H1 (cell line): Measurements from ENCODE around the gene SLC16A9. TPM values are rescaled to one million over a fixed set of nuclear protein-coding genes. Genes with fewer than 3 reads are reported as not detected.

Experiments used
- CTCF ChIA-PET: fragments of 300-600 bp; sonication (Branson Sonifier 250); formaldehyde crosslinking; loops from one replicate; lab custom pipeline; 2021; ENCODE audit not compliant: partially characterized antibody; lab: Charles Lee
- POLR2A ChIA-PET: fragments of 300-600 bp; sonication (Branson Sonifier 250); formaldehyde crosslinking; loops from one replicate; lab custom pipeline; 2021; ENCODE audit warnings: inconsistent platforms; ENCODE audit not compliant: partially characterized antibody; lab: Charles Lee
- DNase-seq, 2 experiments: peaks; one replicate each; pipeline versions ENCODE4 v3.0.0 to v3.0.0-alpha.2; 2010 to 2022; ENCODE audit warnings: low spot score in 2 of 2, low read depth in 1 of 2, mixed read lengths in 1 of 2
- FAIRE-seq: peaks from 2 replicates; lab custom pipeline; 2011; peaks lifted over from hg19 to GRCh38; lab: Jason Lieb, UNC
- H2AFZ ChIP-seq: 2 replicates; pipeline ENCODE4 v1.8.1; 2012; ENCODE audit warnings: low read length, inconsistent platforms
- H2AK5ac ChIP-seq: 2 replicates; pipeline ENCODE4 v1.6.1; 2013; ENCODE audit warnings: low read depth, low read length
- H2BK120ac ChIP-seq: replicated peaks from 2 replicates; pipeline ENCODE3; 2013; ENCODE audit warnings: low read depth, low read length, inconsistent platforms
- H2BK12ac ChIP-seq: 2 replicates; pipeline ENCODE4 v1.6.1; 2013; ENCODE audit warnings: low read depth, low read length
- H2BK15ac ChIP-seq: 2 replicates; pipeline ENCODE4 v1.6.1; 2013; ENCODE audit warnings: low read length
- H2BK20ac ChIP-seq: 2 replicates; pipeline ENCODE4 v1.6.1; 2013; ENCODE audit warnings: low read length
- H2BK5ac ChIP-seq: 2 replicates; pipeline ENCODE4 v1.6.1; 2013; ENCODE audit warnings: low read depth, low read length
- H3K14ac ChIP-seq: 2 replicates; pipeline ENCODE4 v1.6.1; 2013; ENCODE audit warnings: inconsistent platforms; ENCODE audit not compliant: insufficient read length
- H3K18ac ChIP-seq: 2 replicates; pipeline ENCODE4 v1.6.1; 2013; ENCODE audit warnings: low read length; ENCODE audit errors: extremely low read depth
- H3K23ac ChIP-seq: 2 replicates; pipeline ENCODE4 v1.6.1; 2013; ENCODE audit warnings: inconsistent platforms; ENCODE audit not compliant: insufficient read length
- H3K23me2 ChIP-seq: 2 replicates; pipeline ENCODE4 v1.6.1; 2013; ENCODE audit warnings: low read depth, low read length
- H3K27ac ChIP-seq: 2 replicates; pipeline ENCODE4 v1.6.1; 2011; ENCODE audit warnings: low read depth, low read length, inconsistent platforms
- H3K27me3 ChIP-seq, 4 experiments: replicated peaks in 1 of 4; 1 replicate in 1 of 4; 2 replicates in 3 of 4; pipeline versions ENCODE4 v1.6.1 to v1.8.1; 2011 to 2013; ENCODE audit warnings: low read length in 3 of 4, mild to moderate bottlenecking in 3 of 4, inconsistent platforms in 2 of 4, mixed read lengths in 2 of 4, moderate library complexity in 1 of 4; ENCODE audit not compliant: control insufficient read depth in 3 of 4, insufficient read depth in 3 of 4; ENCODE audit errors: extremely low read depth in 1 of 4
- H3K36me3 ChIP-seq, 4 experiments: 2 replicates each; pipeline versions ENCODE4 v1.6.1 to v1.8.1; 2011 to 2013; ENCODE audit warnings: mild to moderate bottlenecking in 4 of 4, low read length in 3 of 4, moderate library complexity in 2 of 4, control low read depth in 1 of 4, inconsistent platforms in 1 of 4; ENCODE audit not compliant: insufficient read depth in 4 of 4, control insufficient read depth in 2 of 4
- H3K4ac ChIP-seq: replicated peaks from 2 replicates; pipeline ENCODE3; 2013; ENCODE audit warnings: low read length, low read depth, mixed read lengths, inconsistent platforms; ENCODE audit not compliant: insufficient read length
- H3K4me1 ChIP-seq, 4 experiments: replicated peaks in 1 of 4; 1 replicate in 1 of 4; 2 replicates in 3 of 4; pipeline versions ENCODE4 v1.6.1 to v1.8.1; 2011 to 2013; ENCODE audit warnings: low read length in 3 of 4, inconsistent platforms in 2 of 4, mixed read lengths in 1 of 4; ENCODE audit not compliant: insufficient read depth in 4 of 4, control insufficient read depth in 3 of 4
- H3K4me2 ChIP-seq, 2 experiments: 2 replicates each; pipeline versions ENCODE4 v1.6.1 to v1.8.1; 2011 to 2013; ENCODE audit warnings: low read depth in 2 of 2, low read length in 2 of 2, control low read depth in 1 of 2, inconsistent platforms in 1 of 2, mild to moderate bottlenecking in 1 of 2; ENCODE audit not compliant: insufficient read depth in 1 of 2
- H3K4me3 ChIP-seq, 4 experiments: fragments of 200-600, 300-600 bp in 1 of 4; sonication (generic), shearing (Covaris generic), sonication (Bioruptor Twin) in 1 of 4; 2 replicates each; pipeline versions ENCODE4 v1.5.1 to v1.8.1; 2011 to 2016; ENCODE audit warnings: low read length in 4 of 4, low read depth in 3 of 4, control low read depth in 2 of 4, inconsistent platforms in 2 of 4, mild to moderate bottlenecking in 2 of 4, mixed read lengths in 1 of 4, moderate library complexity in 1 of 4; ENCODE audit not compliant: insufficient read depth in 2 of 4; ENCODE audit errors: extremely low read depth in 1 of 4
- H3K56ac ChIP-seq: replicated peaks from 2 replicates; pipeline ENCODE3; 2013; ENCODE audit warnings: low read depth, mild to moderate bottlenecking, mixed read lengths, low read length, inconsistent platforms; ENCODE audit not compliant: insufficient read length
- H3K79me1 ChIP-seq: 2 replicates; pipeline ENCODE4 v1.6.1; 2013; ENCODE audit warnings: low read depth, low read length, control low read depth
- H3K79me2 ChIP-seq, 2 experiments: 2 replicates each; pipeline versions ENCODE4 v1.6.1 to v1.8.1; 2012 to 2013; ENCODE audit warnings: low read length in 2 of 2, mild to moderate bottlenecking in 2 of 2, inconsistent platforms in 1 of 2; ENCODE audit not compliant: insufficient read depth in 2 of 2, control insufficient read depth in 1 of 2
- H3K9ac ChIP-seq, 4 experiments: replicated peaks in 1 of 4; 1 replicate in 1 of 4; 2 replicates in 3 of 4; pipeline versions ENCODE4 v1.6.1 to v1.8.1; 2011 to 2013; ENCODE audit warnings: low read depth in 3 of 4, low read length in 3 of 4, control low read depth in 2 of 4, mild to moderate bottlenecking in 2 of 4, moderate library complexity in 2 of 4, inconsistent platforms in 1 of 4; ENCODE audit errors: extremely low read depth in 1 of 4
- H3K9me3 ChIP-seq, 2 experiments: 2 replicates each; pipeline versions ENCODE4 v1.6.1 to v1.8.1; 2012 to 2013; ENCODE audit warnings: mild to moderate bottlenecking in 2 of 2, moderate library complexity in 2 of 2, control low read depth in 1 of 2, inconsistent platforms in 1 of 2, low read depth in 1 of 2, low read length in 1 of 2, mixed read lengths in 1 of 2; ENCODE audit not compliant: insufficient read depth in 2 of 2
- H4K20me1 ChIP-seq, 2 experiments: replicated peaks in 1 of 2; 2 replicates each; pipeline versions ENCODE3 to v1.8.1; 2011 to 2013; ENCODE audit warnings: inconsistent platforms in 2 of 2, low read length in 2 of 2, mild to moderate bottlenecking in 1 of 2; ENCODE audit not compliant: insufficient read depth in 2 of 2, control insufficient read depth in 1 of 2
- H4K5ac ChIP-seq: 2 replicates; pipeline ENCODE4 v1.6.1; 2013; ENCODE audit warnings: low read length, low read depth, mixed read lengths, inconsistent platforms; ENCODE audit not compliant: insufficient read length
- H4K8ac ChIP-seq: 2 replicates; pipeline ENCODE4 v1.8.0; 2013; ENCODE audit warnings: mild to moderate bottlenecking, moderate library complexity, low read length, inconsistent platforms; ENCODE audit not compliant: insufficient read depth; ENCODE audit errors: extremely low read depth
- H4K91ac ChIP-seq: replicated peaks from 2 replicates; pipeline ENCODE3; 2013; ENCODE audit warnings: low read length, mixed read lengths, inconsistent platforms; ENCODE audit not compliant: insufficient read length
- ASH2L ChIP-seq: fragments of 200-600, 300-600 bp; sonication (generic); IDR thresholded peaks from one replicate; pipeline ENCODE4 v1.7.1; 2017; ENCODE audit warnings: low read length
- CTBP2 ChIP-seq: IDR thresholded peaks from 2 replicates; pipeline ENCODE4 v1.7.0; 2011; ENCODE audit warnings: borderline replicate concordance, mild to moderate bottlenecking, moderate library complexity, mixed read lengths, low read length; ENCODE audit not compliant: insufficient read depth, insufficient read length
- EP300 ChIP-seq, 2 experiments: IDR thresholded peaks; 1 replicate in 1 of 2; 2 replicates in 1 of 2; pipeline ENCODE4 v1.6.1; 2011 to 2012; ENCODE audit warnings: low read depth in 2 of 2, low read length in 2 of 2, mild to moderate bottlenecking in 2 of 2, borderline replicate concordance in 1 of 2, inconsistent platforms in 1 of 2, moderate library complexity in 1 of 2
- HDAC6 ChIP-seq: IDR thresholded peaks from one replicate; pipeline ENCODE4 v1.7.1; 2012; ENCODE audit warnings: low read depth, mild to moderate bottlenecking, inconsistent platforms, low read length, moderate library complexity
- RAD21 ChIP-seq, 2 experiments: IDR thresholded peaks in 1 of 2; conservative IDR thresholded peaks in 1 of 2; 2 replicates each; pipeline ENCODE4 v1.6.1; 2011; ENCODE audit warnings: low read depth in 2 of 2, low read length in 2 of 2, improper control_type of control experiment in 1 of 2, inconsistent platforms in 1 of 2, mild to moderate bottlenecking in 1 of 2, moderate library complexity in 1 of 2
- polyA plus RNA-seq, 7 experiments: library from polyadenylated mRNA; depleted of rRNA in 3 of 7; stranded (reverse) in 5 of 7; unstranded in 2 of 7; fragments of >200 nt in 5 of 7; fragments of 200-250 nt in 2 of 7; gene quantifications; 1 replicate in 5 of 7; 2 replicates in 1 of 7; 4 replicates in 1 of 7; pipeline versions ENCODE4 v1.2.1 to v1.2.3, GENCODE V29; 2011 to 2013; ENCODE audit warnings: missing spikeins in 2 of 7, mixed read lengths in 2 of 7
- total RNA-seq: library from RNA; stranded (reverse); fragmentation: NEBNext Ultra II Directional; extraction: Animal tissue kit (Norgen Biotek cat#: 25700); gene quantifications from 2 replicates; pipeline ENCODE4 v1.2.1, GENCODE V29; 2021

The SLC16A9 gene
- total and polyA plus RNA-seq, 2 of the 8 experiments (the other 6 are each of a cell fraction or from before 2014, with no cell fraction given), result 11.2 to 20.5 TPM

- Histone ChIP-seq H4K91ac (no peak overlapping the region), H2BK20ac (no peak overlapping the region), H3K27me3 (peaks cover 0 to 12% (median 8%) of the 10 kb centered on the region in 4 experiments; a peak in 5 of 7 replicates), H4K5ac (no peak overlapping the region), H3K36me3 (0 out of 8 replicates have a peak, but pooled peaks cover 0 to 2% (median 0%) of the 10 kb centered on the region in 4 experiments), H3K9me3 (no peaks in the 10 kb centered on the region), H2AK5ac (no peak overlapping the region), H2BK12ac (no peak overlapping the region), H3K79me1 (no peaks in the 10 kb centered on the region; the same call in 1 of the 2 replicates), H2AFZ (no peak overlapping the region), H2BK5ac (no peak overlapping the region), H3K14ac (no peak overlapping the region), H2BK120ac (no peak overlapping the region), H3K4me1 (peaks cover 0 to 9% (median 6%) of the 10 kb centered on the region in 4 experiments; a peak in 4 of 7 replicates), H3K79me2 (peaks cover 0 to 14% of the 10 kb centered on the region in 2 experiments; a peak in 1 of 4 replicates), H3K23ac (no peak overlapping the region), H3K4me3 (peak overlapping the region in 1 of 4 experiments; percentile 8; a peak in 1 of 8 replicates), H4K20me1 (no peaks in the 10 kb centered on the region), H3K4ac (no peak overlapping the region), H2BK15ac (no peak overlapping the region), H3K18ac (no peak overlapping the region), H3K56ac (no peak overlapping the region), H3K9ac (no peak overlapping the region), H3K27ac (no peak overlapping the region), H3K23me2 (peaks cover 15% of the 10 kb centered on the region; the same call in 1 of the 2 replicates), H3K4me2 (0 out of 4 replicates have a peak overlapping the region, but pooled peaks of 1 of the 2 experiments have one; percentile 5), H4K8ac (no peak overlapping the region)
- CTCF ChIA-PET, result interaction anchor here (0.9 to 1.2 kb wide), 2 partner anchors 80 to 202 kb away, joined by 3 read pairs; no protein-coding TSS in a partner anchor
- TF ChIP-seq EP300 (IDR thresholded peaks at IDR 0.05; ENCODE audit: borderline replicate concordance in 1 of 2, low read depth in 2 of 2, low read length in 2 of 2) (no peak), RAD21 (IDR thresholded peaks at IDR 0.05 in 1 of 2, conservative IDR thresholded peaks at IDR 0.05 in 1 of 2; ENCODE audit: low read depth in 2 of 2, low read length in 2 of 2) (no peak), ASH2L (no peak), CTBP2 (no peak), HDAC6 (no peak)
- POLR2A ChIA-PET, result no interaction called here
- DNase-seq (no peak), FAIRE-seq (no peak)
These were observed 3.7 kb downstream of the SLC16A9 start for GRCh38 chr10:59705931-59706330.
